K562 (cell line): ENCODE measurements around the gene SLC1A2. TPM values are rescaled to one million over a fixed set of nuclear protein-coding genes. Genes with fewer than 3 reads are reported as not detected.

Source experiments
- BACH1 ChIP-seq: fragments of 200-800 bp; sonication (Bioruptor generic); IDR thresholded peaks from 2 replicates; pipeline ENCODE4 v1.6.1; 2016; ENCODE audit warnings: missing genetic modification characterization, missing compliant biosample characterization
- CBFA2T3 ChIP-seq: fragments of 450-650 bp; IDR thresholded peaks from 2 replicates; pipeline ENCODE4 v1.6.1; 2017
- CBX2 ChIP-seq: fragments of 200-600 bp; sonication (generic); IDR thresholded peaks from one replicate; pipeline ENCODE4 v1.6.1; 2012; ENCODE audit warnings: mild to moderate bottlenecking, low read length, inconsistent platforms; ENCODE audit not compliant: insufficient read depth, poor library complexity, severe bottlenecking
- DPF2 ChIP-seq: fragments of 450-650 bp; IDR thresholded peaks from 2 replicates; pipeline ENCODE4 v1.6.1; 2016
- E2F1 ChIP-seq: sonication (generic); formaldehyde crosslinking; IDR thresholded peaks from 2 replicates; pipeline ENCODE4 v1.8.1; 2023; ENCODE audit warnings: mild to moderate bottlenecking, missing genetic modification reagents, moderate library complexity
- ELF2 ChIP-seq: fragments of 250-450 bp; sonication (Bioruptor Pico); IDR thresholded peaks from 2 replicates; pipeline ENCODE4 v1.5.0; 2021; ENCODE audit warnings: mild to moderate bottlenecking
- ETS1 ChIP-seq: conservative IDR thresholded peaks from 2 replicates; pipeline ENCODE4 v1.6.1; 2011; ENCODE audit warnings: low read depth, mild to moderate bottlenecking, low read length; ENCODE audit not compliant: control insufficient read depth
- HMGN3 ChIP-seq: IDR thresholded peaks from 2 replicates; pipeline ENCODE4 v1.6.1; 2011; ENCODE audit warnings: borderline replicate concordance, low read depth, mild to moderate bottlenecking, mixed read lengths, low read length; ENCODE audit not compliant: insufficient read length; ENCODE audit errors: extremely low read depth
- KDM5B ChIP-seq: fragments of 200-600 bp; sonication (generic); IDR thresholded peaks from 2 replicates; pipeline ENCODE4 v1.6.1; 2012; ENCODE audit warnings: low read depth, mild to moderate bottlenecking, moderate library complexity, low read length, control low read depth, inconsistent platforms; ENCODE audit not compliant: insufficient replicate concordance
- MAFG ChIP-seq: fragments of 450-650 bp; conservative IDR thresholded peaks from 2 replicates; pipeline ENCODE4 v1.6.1; 2016; ENCODE audit warnings: missing genetic modification characterization, missing compliant biosample characterization
- NCOA4 ChIP-seq: fragments of 450-650 bp; IDR thresholded peaks from 2 replicates; pipeline ENCODE4 v1.6.1; 2018; ENCODE audit warnings: mild to moderate bottlenecking; ENCODE audit not compliant: partially characterized antibody
- POLR2G ChIP-seq: fragments of 200-400 bp; formaldehyde crosslinking; IDR thresholded peaks from 2 replicates; pipeline ENCODE4 v1.6.1; 2017; ENCODE audit warnings: low read depth, mild to moderate bottlenecking, antibody characterized with exemption, low read length, moderate library complexity
- PPARD ChIP-seq: fragments of 250-450 bp; sonication (Bioruptor Pico); IDR thresholded peaks from 2 replicates; pipeline ENCODE4 v1.8.0; 2022; ENCODE audit warnings: inconsistent platforms, mild to moderate bottlenecking, moderate library complexity
- RUNX1 ChIP-seq: sonication (generic); IDR thresholded peaks from 2 replicates; pipeline ENCODE4 v1.6.1; 2016; ENCODE audit warnings: antibody characterized with exemption, low read depth
- SMAD4 ChIP-seq: fragments of 250-450 bp; sonication (Bioruptor Pico); conservative IDR thresholded peaks from 2 replicates; pipeline ENCODE4 v1.8.0; 2021; ENCODE audit warnings: inconsistent platforms, mild to moderate bottlenecking, moderate library complexity
- SMARCE1 ChIP-seq: fragments of 450-650 bp; IDR thresholded peaks from 2 replicates; pipeline ENCODE4 v1.7.1; 2016; ENCODE audit warnings: mild to moderate bottlenecking
- TCF3 ChIP-seq: sonication (generic); formaldehyde crosslinking; IDR thresholded peaks from 2 replicates; pipeline ENCODE4 v1.4.0; 2020; ENCODE audit warnings: mild to moderate bottlenecking, missing genetic modification reagents
- TSHZ1 ChIP-seq: fragments of 250-450 bp; sonication (Bioruptor Pico); IDR thresholded peaks from 2 replicates; pipeline ENCODE4 v1.4.0; 2020; ENCODE audit warnings: mild to moderate bottlenecking, moderate library complexity
- ZBTB7A ChIP-seq: IDR thresholded peaks from 2 replicates; pipeline ENCODE4 v1.6.1; 2011; ENCODE audit warnings: low read depth, mild to moderate bottlenecking, low read length, moderate library complexity, borderline replicate concordance; ENCODE audit not compliant: control insufficient read depth
- ZBTB9 ChIP-seq: fragments of 450-650 bp; formaldehyde crosslinking; IDR thresholded peaks from 2 replicates; pipeline ENCODE4 v1.4.0; 2020; ENCODE audit warnings: mild to moderate bottlenecking, moderate library complexity
- ZNF124 ChIP-seq: sonication (generic); formaldehyde crosslinking; IDR thresholded peaks from 2 replicates; pipeline ENCODE4 v1.8.1; 2022; ENCODE audit warnings: missing genetic modification reagents
- polyA plus RNA-seq, 8 experiments: library from polyadenylated mRNA; depleted of rRNA in 4 of 8; stranded (reverse) in 5 of 8; unstranded in 3 of 8; fragments of >200 nt; fragmentation: Nextera tagmentation in 2 of 8; fragmentation: Illumina TruSeq in 1 of 8; extraction: Ambion mirVana in 2 of 8; extraction: Trizol in 1 of 8; gene quantifications; 2 replicates each; pipeline versions ENCODE4 v1.2.1 to v1.2.3, GENCODE V29; 2011 to 2014; ENCODE audit warnings: inconsistent platforms in 1 of 8, missing spikeins in 1 of 8
- total RNA-seq, 7 experiments: library from RNA; depleted of rRNA in 6 of 7; stranded (reverse); fragments of >200 nt in 6 of 7; fragmentation: Illumina TruSeq in 2 of 7; extraction: Trizol in 2 of 7; gene quantifications; 2 replicates each; pipeline versions ENCODE4 v1.2.1 to v1.2.3, GENCODE V29; 2011 to 2021; ENCODE audit warnings: low replicate concordance in 1 of 7

Gene SLC1A2
- total and polyA plus RNA-seq, 9 of the 15 experiments (the other 6 are each of a cell fraction or from before 2014, with no cell fraction given), result 0.03 to 0.07 (median 0.04) TPM; not detected in 5

- TF ChIP-seq ETS1, result no peak
- peak; percentile 57; the same call in 1 of the 2 replicates for TF ChIP-seq DPF2
- TF ChIP-seq ZNF124, result no peak
- no peak for TF ChIP-seq HMGN3
- TF ChIP-seq E2F1 (CRISPR knock-in tag), result no peak
- TF ChIP-seq SMAD4, result peak; percentile 74
- peak; percentile 63 for TF ChIP-seq MAFG
- no peak for TF ChIP-seq NCOA4
- TF ChIP-seq ZBTB9 (CRISPR knock-in tag), result peak; percentile 83
- TF ChIP-seq SMARCE1, result peak; percentile 51; the same call in 1 of the 2 replicates
- peak; percentile 95 for TF ChIP-seq BACH1 (tag)
- no peak for TF ChIP-seq POLR2G
- no peak for TF ChIP-seq KDM5B
- no peak for TF ChIP-seq PPARD (CRISPR knock-in tag)
- TF ChIP-seq RUNX1, result no peak
- peak; percentile 76 for TF ChIP-seq TSHZ1
- no peak for TF ChIP-seq ELF2
- TF ChIP-seq TCF3 (CRISPR knock-in tag), result peak; percentile 47; the same call in 1 of the 2 replicates
- no peak for TF ChIP-seq ZBTB7A
- TF ChIP-seq CBX2, result no peak
- TF ChIP-seq CBFA2T3, result peak; percentile 63
Measured at GRCh38 chr11:35337136-35337913, 82.0 kb downstream of the SLC1A2 start (continued).
